ENCODE data around the gene CADPS. TPM values are rescaled to one million over a fixed set of nuclear protein-coding genes. Genes with fewer than 3 reads are reported as not detected.

Gene CADPS
- total RNA-seq, 1 experiment from 2014 or later = 0.17 TPM

GRCh38 chr3:62558549-62559112, 316.6 kb downstream of the CADPS start:
- DNase-seq (ENCODE audit: low spot score) = no peak

DNA sequence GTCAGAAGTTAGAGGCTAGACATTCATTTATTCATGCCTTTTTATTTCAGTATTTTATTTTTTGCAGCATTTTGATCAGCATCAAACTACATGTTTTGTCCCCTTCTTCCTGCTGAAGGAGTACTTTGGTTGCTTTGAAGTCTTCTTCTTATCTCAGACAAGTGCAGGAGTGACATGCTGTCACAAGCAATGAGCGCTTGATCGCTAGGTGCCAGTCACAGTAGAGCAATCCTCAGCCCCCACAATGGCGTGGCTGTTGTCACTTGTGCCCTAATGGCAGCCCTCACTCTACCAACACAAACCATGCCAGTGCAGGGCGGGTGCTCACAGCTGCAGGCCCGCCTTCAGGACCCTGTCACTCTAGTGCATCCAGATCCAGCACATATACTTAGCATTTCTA, 317.2 kb downstream of the CADPS start:
- no peak for DNase-seq (ENCODE audit: low spot score)

GRCh38 chr3:62557450-62557849, 317.8 kb downstream of the CADPS start:
- DNase-seq (ENCODE audit: low spot score) = no peak

DNA sequence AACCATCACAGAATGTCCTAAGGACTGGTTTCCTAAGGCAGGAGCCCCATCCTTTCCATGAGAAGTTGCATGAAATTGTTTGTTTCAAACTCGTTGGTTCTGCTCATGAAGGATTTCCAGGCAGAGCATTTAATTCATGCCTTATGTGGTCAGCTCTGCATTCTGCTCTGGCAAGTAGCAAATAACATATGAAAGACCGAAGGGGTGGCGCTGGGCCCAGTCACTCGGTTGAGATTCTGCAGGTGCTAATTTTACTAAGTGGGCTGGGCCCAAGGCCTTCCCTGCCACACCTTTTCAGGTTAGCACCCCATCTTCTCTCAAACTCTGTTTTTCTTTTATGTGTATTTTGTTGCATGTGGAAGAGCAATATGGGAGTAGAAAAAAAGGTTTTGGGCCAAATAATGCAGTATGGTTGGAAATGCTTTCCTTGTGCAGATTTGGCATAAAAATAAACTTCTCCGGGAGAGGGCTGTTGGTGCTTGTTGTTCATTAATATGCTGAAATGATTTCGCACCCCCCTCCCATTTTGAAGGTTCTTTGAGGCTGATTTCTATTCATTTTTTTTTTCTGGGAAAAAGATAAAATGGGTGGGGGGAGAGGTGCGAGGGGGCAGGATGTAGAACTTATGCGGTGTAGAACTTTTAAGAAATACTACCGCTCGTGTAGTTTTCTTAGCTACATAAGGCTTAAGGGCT, 318.9 kb downstream of the CADPS start:
- DNase-seq (ENCODE audit: low spot score) = no peak

DNA sequence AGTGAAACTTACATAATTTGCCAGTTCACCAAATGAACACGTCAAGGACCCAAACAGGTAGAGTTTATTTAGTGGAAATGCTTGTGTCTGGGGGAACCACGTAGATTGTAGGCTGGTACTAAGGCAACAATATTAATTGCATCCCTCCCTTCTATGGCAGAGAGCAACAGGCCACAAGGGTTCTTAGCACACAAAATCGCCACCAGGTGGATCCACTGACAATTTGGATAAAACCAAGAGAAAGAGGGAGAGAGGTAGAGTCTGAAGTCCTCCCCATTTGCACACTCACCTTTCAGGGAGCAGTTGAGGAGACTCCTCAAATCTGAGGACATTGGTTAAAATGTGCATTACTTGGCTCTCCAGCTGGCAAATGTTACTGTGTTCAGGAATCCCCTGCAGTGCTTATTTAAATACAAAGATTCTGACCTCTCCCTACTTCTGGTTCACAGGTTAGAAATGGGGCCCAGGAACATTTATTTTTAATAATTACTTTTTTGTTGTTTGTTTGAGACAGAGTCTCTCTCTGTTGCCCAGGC, 320.9 kb downstream of the CADPS start:
- peak; percentile 6 for DNase-seq (ENCODE audit: low spot score)

DNA sequence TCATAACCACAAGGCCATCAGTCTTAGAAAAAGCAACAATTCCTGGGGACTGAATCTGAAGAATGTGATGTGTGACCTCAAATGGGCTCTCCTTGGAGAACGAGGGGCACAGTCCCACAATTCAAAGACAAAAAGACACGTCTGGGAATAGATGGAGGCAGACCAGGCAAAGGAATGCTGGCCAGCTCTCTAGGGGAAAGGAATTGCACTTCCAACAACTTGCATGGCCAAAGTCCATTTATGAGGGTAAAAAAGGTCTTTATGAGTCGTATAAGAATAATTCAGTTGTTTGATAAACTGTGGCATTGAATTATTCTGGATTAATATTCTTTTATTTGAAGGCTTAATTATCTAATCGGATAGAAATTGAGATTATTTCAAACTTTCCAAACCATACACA, 321.4 kb downstream of the CADPS start:
- no peak for DNase-seq (ENCODE audit: low spot score)

GRCh38 chr3:62551556-62551955, 323.7 kb downstream of the CADPS start:
- no peak for DNase-seq (ENCODE audit: low spot score)

DNA sequence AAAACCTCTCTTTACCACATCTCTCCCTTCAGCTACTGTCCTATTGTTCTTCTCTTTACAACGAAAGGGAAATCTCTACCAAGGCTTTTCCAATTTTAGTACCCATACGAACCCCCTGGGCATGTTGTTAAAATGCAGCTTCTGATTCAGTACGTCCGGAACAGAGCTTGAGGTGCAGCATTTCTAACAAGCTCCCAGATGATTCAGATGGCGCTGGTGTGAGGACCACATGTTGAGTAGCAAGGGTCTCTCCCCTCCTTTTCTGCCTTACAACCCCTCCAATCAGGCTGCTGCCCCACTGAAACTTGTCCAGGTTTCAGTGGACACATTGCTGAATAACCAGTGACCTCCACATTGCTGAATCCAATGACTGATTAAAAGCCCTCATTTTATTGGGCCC, 324.8 kb downstream of the CADPS start:
- no peak for DNase-seq (ENCODE audit: low spot score)

- no peak for DNase-seq (ENCODE audit: low spot score)
These were observed 326.5 kb downstream of the CADPS start for GRCh38 chr3:62548528-62549205.

DNA sequence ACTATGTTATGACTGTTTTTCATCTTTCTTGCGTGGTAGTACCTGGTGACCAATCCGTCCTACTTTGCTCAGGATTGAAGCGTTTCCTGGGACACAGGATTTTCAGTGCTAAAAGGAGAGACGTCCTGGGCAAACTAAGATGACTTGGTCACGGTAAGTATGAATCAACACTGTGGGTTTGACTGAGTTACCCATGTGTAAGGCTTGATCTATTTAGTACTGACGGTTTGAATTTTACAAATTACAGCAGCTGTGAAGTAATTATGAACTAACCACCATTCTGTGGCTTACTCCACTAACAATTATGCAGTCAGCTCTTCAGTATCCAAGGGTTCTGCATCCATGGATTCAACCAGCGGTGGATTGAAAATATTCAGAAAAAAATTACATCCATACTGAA, 328.9 kb downstream of the CADPS start:
- DNase-seq (ENCODE audit: low spot score) = no peak

DNA sequence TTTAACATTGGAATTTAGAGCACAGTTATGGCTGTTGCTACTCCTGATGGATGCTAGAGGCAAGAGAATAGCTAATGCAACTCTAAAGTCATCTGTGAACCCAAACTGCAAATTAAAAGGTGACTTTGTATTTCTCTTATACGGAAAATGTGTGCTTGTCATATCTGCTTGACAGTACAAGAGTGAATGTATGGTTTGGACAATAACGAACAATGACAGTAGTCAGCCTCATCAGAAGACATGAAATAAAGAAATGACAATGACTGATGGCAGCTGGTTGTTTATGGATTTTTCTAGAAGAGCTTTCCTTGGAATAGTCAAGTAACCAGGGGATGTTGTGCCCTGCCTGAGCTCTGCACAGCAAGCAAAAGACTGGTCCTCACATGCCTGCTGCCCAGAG, 333.0 kb downstream of the CADPS start:
- DNase-seq (ENCODE audit: low spot score) = no peak

GRCh38 chr3:62539762-62540161, 335.5 kb downstream of the CADPS start:
- DNase-seq (ENCODE audit: low spot score) = no peak

GRCh38 chr3:62538691-62539356, 336.4 kb downstream of the CADPS start:
- DNase-seq (ENCODE audit: low spot score) = no peak

DNA sequence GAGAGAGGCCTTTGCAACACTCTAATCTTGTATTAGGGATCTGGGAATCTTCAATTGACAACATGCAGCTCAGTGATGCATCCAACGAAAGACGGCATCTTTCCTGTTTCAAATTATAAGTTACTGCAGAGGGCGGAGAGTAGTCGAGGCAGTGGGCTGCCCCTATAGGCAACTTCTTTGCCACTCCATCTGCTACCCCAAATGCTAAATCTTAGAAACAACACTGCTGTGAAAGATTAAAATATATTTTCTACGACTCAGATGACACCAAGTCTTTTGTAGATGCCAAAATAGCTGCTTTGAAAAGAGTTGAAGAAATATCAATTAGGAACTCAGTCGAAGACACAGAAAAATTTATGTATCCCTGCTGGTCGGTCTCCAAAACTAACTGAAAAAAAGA, 340.9 kb downstream of the CADPS start:
- DNase-seq (ENCODE audit: low spot score) = no peak

GRCh38 chr3:62532796-62533195, 342.4 kb downstream of the CADPS start:
- no peak for DNase-seq (ENCODE audit: low spot score)

DNA sequence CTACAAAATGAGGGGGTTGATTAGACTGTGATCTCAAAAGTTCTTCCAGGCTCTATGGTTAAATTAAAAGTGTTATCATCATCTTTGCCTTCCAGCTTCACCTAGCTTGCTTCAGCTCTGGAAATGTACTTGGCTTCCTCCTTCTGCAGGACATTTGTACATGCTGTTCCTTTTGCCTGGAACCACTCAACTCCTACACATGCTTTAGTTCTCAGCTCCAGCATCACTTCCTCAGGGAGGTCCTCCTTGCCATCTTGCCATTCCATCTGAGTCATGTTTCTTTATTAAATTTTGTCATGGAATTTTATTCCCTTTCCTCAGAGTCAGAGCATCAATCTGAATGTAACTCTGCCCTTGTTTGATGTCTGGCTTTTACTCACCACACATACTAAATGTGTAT, 343.2 kb downstream of the CADPS start:
- DNase-seq (ENCODE audit: low spot score) = no peak

GRCh38 chr3:62531493-62531892, 343.7 kb downstream of the CADPS start:
- no peak for DNase-seq (ENCODE audit: low spot score)

DNA sequence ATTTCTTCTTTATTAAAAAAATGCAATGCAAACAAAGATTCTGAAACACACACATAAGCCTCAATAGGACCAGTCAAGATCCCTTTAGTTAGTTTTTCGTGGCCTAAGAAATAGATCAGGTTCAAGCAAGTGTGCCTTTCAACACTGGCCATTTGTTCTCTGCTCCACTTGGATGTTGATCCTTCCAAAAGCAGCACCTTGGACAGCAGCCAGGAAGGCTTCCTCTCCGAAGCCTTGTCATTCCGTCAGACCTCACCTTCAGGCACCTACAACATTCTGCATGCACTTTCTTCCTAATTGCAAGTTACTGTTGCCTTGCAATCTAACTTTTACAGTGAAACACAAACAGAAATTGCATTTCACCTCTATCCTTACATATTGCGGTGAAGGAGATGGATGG, 346.0 kb downstream of the CADPS start:
- DNase-seq (ENCODE audit: low spot score) = peak; percentile 8

DNA sequence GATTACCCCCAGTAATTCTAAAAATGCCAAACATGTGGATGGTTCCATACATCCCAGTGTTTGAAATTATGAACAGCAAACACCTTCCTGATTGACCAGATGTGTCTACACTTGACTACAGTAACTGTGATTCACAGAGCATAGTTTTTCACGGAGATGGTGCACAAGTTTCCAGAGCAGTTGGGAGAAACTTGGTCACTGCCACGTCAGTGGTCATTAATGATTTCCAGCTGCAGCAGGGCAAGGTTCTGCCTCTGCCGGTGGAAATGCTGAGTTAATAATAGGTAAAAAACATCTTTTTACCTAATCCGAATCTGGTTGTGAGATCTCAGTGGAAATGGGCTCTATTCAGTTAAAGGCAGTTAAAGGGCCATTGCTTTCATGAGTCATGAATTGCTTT, 347.7 kb downstream of the CADPS start:
- no peak for DNase-seq (ENCODE audit: low spot score)

DNA sequence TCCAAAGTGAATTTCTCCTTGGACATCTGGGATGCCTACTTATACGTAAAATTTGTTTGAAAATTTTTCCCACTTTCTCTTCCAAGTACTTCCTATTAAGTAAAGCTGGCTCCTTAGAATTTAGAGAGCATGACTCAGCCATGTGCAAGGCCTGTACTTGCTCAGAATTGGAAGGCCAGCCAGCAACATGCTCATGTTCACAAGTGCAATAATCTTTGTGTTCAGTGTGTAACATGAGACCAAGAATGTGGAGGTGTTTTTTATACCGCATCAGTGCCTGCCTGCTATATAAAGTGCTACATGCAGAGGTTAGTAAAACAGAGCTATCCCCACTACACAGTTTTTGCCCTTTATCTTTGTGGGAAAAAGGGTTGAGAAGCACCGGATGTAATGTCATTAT, 349.9 kb downstream of the CADPS start:
- peak; percentile 3 for DNase-seq (ENCODE audit: low spot score)

DNA sequence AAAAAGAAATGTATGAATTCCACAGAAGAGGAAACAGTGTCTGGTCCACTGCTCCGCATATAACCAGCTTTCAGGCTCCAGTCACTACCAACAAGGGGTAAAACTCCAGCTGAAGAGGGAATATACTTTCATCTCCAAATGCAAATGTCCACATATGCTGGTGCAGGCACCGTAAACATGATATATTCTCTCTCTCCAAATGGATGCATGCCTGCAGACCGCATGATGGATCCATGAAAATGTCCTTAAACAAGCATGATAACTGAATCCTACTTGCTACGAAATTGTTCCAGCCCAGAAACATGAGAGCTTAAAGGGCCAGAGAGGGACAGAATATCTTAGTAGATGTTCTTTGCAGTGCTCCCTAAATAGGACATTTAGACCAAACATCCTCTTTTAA, 351.5 kb downstream of the CADPS start:
- no peak for DNase-seq (ENCODE audit: low spot score)

DNA sequence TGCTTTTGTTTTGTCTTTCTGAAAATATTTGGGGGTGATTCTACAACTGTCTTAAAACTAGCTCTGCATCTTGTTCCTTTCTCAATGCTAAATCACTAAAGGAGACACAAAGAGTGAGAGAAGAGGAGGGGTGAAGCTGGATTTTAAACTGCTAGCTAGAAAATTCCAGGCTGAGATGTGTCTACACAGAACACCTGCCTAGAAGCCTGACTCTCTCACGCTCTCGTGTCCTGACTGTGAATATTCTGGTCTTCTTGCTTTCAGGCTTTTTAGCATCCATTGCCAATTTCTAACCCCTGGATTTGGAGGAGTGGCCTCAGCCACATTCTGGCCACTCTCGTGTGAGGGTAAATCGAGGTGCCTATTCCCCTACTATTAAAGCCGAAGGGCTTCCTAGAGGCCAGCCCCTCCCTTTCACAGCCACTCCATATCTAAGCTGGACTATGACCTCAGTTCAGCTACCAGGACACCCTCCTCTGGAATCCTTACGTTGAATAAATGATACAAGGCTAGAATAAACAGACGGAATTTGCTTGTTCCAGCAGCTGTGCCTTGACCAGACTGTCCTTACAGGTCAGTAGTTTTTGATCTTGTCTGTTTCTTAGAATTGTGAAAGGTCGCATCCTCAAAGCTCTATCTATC, 353.6 kb downstream of the CADPS start:
- no peak for DNase-seq (ENCODE audit: low spot score)
